ENCODE results near the gene PLCL1. TPM values are rescaled to one million over a fixed set of nuclear protein-coding genes. Genes with fewer than 3 reads are reported as not detected.
"Not testable (repeated sequence)": the region's sequence is repeated elsewhere in the genome, so short reads cannot be mapped to it uniquely, and the experiment has no call there.

The PLCL1 gene
- total RNA-seq, 1 donor from 2014 or later, result 0.08 TPM

GRCh38 chr2:197828464-197829135 is 24.2 kb downstream of the PLCL1 start:
- H3K4me3 ChIP-seq (ENCODE audit: low read depth, low read length), result no peak overlapping the region
- no peaks in the 10 kb centered on the region for H3K36me3 ChIP-seq (ENCODE audit: control insufficient read depth, insufficient read depth, low read length)
- H3K27me3 ChIP-seq (ENCODE audit: control insufficient read depth, insufficient read depth, low read length), result no peaks in the 10 kb centered on the region
- TF ChIP-seq CTCF (IDR thresholded peaks at IDR 0.05; ENCODE audit: insufficient read depth, low read length, poor library complexity, severe bottlenecking), result no peak
- DNase-seq (ENCODE audit: low read depth), result no peak

- not testable (repeated sequence) for H3K27me3 ChIP-seq (ENCODE audit: control insufficient read depth, insufficient read depth, low read length); DNase-seq (ENCODE audit: low read depth); H3K4me3 ChIP-seq (ENCODE audit: low read depth, low read length); H3K36me3 ChIP-seq (ENCODE audit: control insufficient read depth, insufficient read depth, low read length)
Measured at GRCh38 chr2:197834771-197835170, 30.4 kb downstream of the PLCL1 start.

GRCh38 chr2:197835293-197835692 is 30.9 kb downstream of the PLCL1 start:
- Histone ChIP-seq H3K27me3 (ENCODE audit: control insufficient read depth, insufficient read depth, low read length) (no peaks in the 10 kb centered on the region), H3K4me3 (ENCODE audit: low read depth, low read length) (no peak overlapping the region), H3K36me3 (ENCODE audit: control insufficient read depth, insufficient read depth, low read length) (no peaks in the 10 kb centered on the region)
- no peak for TF ChIP-seq CTCF (IDR thresholded peaks at IDR 0.05; ENCODE audit: insufficient read depth, low read length, poor library complexity, severe bottlenecking)
- no peak for DNase-seq (ENCODE audit: low read depth)

GRCh38 chr2:197838036-197838435 is 33.6 kb downstream of the PLCL1 start:
- H3K4me3 ChIP-seq (ENCODE audit: low read depth, low read length), result no peak overlapping the region
- DNase-seq (ENCODE audit: low read depth), result no peak
- no peaks in the 10 kb centered on the region for H3K27me3 ChIP-seq (ENCODE audit: control insufficient read depth, insufficient read depth, low read length)
- no peak for TF ChIP-seq CTCF (IDR thresholded peaks at IDR 0.05; ENCODE audit: insufficient read depth, low read length, poor library complexity, severe bottlenecking)
- H3K36me3 ChIP-seq (ENCODE audit: control insufficient read depth, insufficient read depth, low read length), result no peaks in the 10 kb centered on the region

- no peak for DNase-seq (ENCODE audit: low read depth)
- TF ChIP-seq CTCF (IDR thresholded peaks at IDR 0.05; ENCODE audit: insufficient read depth, low read length, poor library complexity, severe bottlenecking), result no peak
- H3K27me3 ChIP-seq (ENCODE audit: control insufficient read depth, insufficient read depth, low read length), result no peaks in the 10 kb centered on the region
- H3K36me3 ChIP-seq (ENCODE audit: control insufficient read depth, insufficient read depth, low read length), result no peaks in the 10 kb centered on the region
- H3K4me3 ChIP-seq (ENCODE audit: low read depth, low read length), result no peak overlapping the region
Measured at GRCh38 chr2:197838579-197838978, 34.2 kb downstream of the PLCL1 start.

GRCh38 chr2:197839327-197839726 is 34.9 kb downstream of the PLCL1 start:
- no peak for TF ChIP-seq CTCF (IDR thresholded peaks at IDR 0.05; ENCODE audit: insufficient read depth, low read length, poor library complexity, severe bottlenecking)
- Histone ChIP-seq H3K4me3 (ENCODE audit: low read depth, low read length) (no peak overlapping the region), H3K27me3 (ENCODE audit: control insufficient read depth, insufficient read depth, low read length) (no peaks in the 10 kb centered on the region), H3K36me3 (ENCODE audit: control insufficient read depth, insufficient read depth, low read length) (no peaks in the 10 kb centered on the region)
- no peak for DNase-seq (ENCODE audit: low read depth)

Data from kidney epithelial cell (primary cell).